Effector CD4-positive, alpha-beta T cell (primary cell): ENCODE data around the gene WDR20.

Experiments
- DNase-seq: peaks from one replicate; pipeline ENCODE4 v3.0.0-alpha.2; 2020

WDR20 gene

DNA sequence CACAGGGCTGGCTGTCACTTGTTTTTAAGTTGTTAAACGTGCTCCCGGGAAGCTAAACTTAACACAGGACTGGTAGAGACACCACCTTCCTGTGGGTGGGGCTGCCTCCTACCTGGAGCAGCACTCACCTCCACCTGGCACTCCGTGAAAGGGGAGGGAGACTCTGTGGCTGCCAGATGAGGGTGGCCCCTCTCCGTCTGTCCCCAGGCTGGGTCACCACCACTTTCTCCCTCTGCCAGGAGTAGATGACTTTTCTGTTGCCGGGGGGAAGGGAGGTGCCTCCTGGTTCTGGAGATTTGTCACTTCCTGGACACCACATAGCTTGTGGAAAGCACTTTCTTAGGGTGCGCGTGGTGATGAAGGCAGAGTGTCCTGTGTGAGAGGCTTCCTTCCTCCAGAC lies 81.3 kb downstream of the WDR20 start:
- DNase-seq: no peak

- no peak for DNase-seq
These were observed 82.4 kb downstream of the WDR20 start for GRCh38 chr14:102222009-102222575.

GRCh38 chr14:102222751-102223150 lies 83.1 kb downstream of the WDR20 start:
- no peak for DNase-seq

- no peak for DNase-seq
These were observed 84.0 kb downstream of the WDR20 start for GRCh38 chr14:102223682-102224081.

GRCh38 chr14:102225386-102225785 lies 85.7 kb downstream of the WDR20 start:
- DNase-seq: no peak

DNA sequence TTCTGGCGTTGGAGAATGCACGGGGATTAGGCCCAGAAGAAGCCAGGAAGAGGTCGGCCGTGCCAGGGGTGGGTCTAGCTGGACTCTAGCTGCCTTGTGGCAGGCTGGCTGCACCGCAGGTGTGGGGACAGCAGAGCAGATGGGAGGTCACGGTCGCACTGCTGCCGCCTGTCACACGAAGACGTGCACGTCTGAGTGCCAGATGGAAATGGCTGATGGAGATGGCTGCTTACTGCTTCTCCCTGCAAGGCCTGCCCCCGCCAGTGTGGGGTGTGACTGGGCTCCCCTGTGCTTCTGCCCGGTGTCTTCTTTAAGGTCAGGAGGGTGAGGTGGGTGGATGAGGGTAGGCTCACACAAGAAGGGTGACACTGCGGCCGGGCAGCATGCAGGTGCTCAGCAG lies 86.2 kb downstream of the WDR20 start:
- no peak for DNase-seq

- DNase-seq: no peak
These were observed 86.8 kb downstream of the WDR20 start for GRCh38 chr14:102226356-102227125.

- DNase-seq: no peak
These were observed 87.7 kb downstream of the WDR20 start for GRCh38 chr14:102227184-102227964.

DNA sequence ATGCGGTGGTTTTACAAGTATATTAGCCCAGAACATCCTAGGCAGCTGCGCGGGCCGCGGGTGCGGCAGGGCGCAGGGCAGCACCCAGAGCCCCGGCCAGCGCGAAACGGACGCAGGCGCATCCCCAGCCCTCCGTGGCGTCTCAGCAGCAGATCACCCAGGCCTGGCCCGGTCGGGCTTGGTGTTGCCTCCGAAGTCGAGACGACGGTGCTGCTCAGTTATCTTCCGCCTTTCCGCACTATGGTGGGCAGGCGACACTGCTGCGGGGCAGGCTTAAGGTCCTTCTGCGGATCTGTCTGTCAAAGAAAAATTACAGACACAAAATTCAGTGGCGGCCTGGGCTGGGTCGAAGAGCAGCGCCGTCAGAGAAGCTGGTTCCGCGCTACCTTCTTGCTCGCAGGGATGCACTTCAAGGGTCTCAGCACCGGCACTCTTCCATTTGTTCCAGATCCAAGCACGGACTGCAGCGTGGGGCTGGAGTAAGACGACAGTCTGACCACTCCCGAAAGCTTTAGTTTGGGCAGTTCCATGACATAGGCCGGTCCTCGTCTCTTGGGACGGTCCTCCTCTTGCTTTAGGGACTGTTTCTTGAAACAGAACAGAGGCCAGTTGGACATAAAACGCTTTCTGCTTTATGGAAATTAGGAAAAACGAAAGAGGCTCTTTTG lies 89.5 kb downstream of the WDR20 start:
- no peak for DNase-seq

- DNase-seq: no peak
These were observed 90.0 kb downstream of the WDR20 start for GRCh38 chr14:102229739-102230092.

- no peak for DNase-seq
These were observed 90.9 kb downstream of the WDR20 start for GRCh38 chr14:102230481-102231210.

- DNase-seq: no peak
These were observed 92.0 kb downstream of the WDR20 start for GRCh38 chr14:102231476-102232347.

GRCh38 chr14:102232348-102232625 lies 92.6 kb downstream of the WDR20 start:
- no peak for DNase-seq

GRCh38 chr14:102233081-102233480 lies 93.4 kb downstream of the WDR20 start:
- no peak for DNase-seq

GRCh38 chr14:102234331-102235264 lies 94.9 kb downstream of the WDR20 start:
- DNase-seq: no peak

DNA sequence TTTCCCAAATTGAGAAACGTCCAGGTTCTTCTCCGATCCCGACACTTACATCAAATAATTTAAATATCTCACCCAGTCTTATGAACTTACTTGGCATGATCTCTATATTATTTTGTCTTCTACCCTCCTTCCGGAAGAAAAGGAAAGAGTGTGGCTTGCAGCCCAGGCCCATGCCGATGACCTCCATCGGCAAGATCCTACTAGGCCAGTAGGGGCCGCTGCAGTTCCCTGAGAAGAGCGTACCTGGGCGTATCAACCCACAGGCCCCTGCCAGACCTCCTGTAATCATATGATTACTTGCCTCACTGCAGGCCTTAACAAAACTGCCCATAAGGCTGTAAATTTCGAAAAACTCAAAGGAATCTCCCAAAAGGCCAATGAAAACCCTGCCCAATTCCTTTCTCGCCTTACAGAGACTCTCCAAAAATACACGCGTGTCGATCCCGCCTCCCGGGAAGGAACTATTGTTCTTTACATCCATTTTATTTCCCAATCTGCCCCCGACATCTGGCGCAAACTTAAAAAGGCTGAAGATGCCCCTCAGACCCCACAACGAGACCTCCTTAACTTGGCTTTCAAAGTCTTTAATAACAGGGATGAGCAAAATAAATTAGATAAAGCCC lies 95.7 kb downstream of the WDR20 start:
- DNase-seq: peak; percentile 63

DNA sequence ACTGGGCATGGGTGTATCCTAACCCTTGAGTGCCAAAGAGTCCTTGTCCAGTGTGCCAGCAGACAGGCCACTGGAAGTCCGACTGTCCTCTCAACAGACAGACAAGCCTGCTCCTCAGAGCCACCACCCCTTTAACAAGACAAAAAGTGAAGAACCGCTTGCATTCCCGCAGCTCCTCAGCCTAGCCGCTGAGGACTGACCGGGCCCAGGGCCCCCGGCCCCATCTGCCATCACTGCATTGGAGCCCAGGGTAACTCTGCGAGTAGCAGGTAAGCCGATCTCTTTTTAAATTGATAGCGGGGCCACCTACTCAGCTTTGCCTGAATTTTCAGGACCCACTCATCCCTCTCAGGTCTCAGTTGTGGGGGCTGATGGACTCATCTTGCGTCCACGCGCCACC lies 96.3 kb downstream of the WDR20 start:
- DNase-seq: no peak

GRCh38 chr14:102238131-102238530 lies 98.4 kb downstream of the WDR20 start:
- no peak for DNase-seq

DNA sequence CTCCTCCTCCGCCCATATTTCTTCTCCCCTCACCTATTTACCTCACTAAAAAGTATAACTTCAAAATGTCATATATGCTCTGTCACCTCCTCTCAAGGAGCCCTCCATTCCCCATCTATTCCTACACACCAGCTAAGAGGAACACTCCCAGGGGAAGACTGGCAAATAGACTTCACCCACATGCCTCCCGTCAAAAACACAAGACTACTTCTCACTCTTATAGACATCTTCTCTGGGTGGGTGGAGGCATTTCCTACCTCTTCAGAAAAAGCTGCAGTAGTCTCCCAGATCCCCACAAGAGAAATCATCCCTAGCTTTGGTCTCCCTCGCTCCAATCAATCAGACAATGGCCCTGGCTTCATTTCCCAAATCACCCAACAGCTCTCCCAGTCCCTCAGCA lies 99.1 kb downstream of the WDR20 start:
- no peak for DNase-seq

DNA sequence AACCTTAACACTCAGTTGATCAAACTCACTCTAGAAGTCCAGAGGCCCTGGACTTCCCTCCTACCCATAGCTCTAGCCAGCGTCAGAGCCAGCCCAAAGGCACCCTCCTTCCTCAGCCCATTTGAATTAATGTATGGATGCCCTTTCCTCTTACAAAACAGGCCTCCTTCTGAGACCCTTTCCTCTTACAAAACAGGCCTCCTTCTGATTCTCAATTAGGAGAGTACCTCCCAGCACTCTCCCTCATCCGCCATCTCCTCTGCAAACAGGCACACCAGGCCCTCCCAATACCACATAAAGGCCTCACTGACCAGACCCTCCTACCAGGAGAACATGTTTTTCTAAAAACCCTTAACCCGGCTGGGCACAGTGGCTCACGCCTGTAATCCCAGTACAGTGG lies 99.5 kb downstream of the WDR20 start:
- no peak for DNase-seq
